ENCODE measurements around the gene GCNT2. TPM values are rescaled to one million over a fixed set of nuclear protein-coding genes. Genes with fewer than 3 reads are reported as not detected.
"Not testable (repeated sequence)": the region's sequence is repeated elsewhere in the genome, so short reads cannot be mapped to it uniquely, and the experiment has no call there.

The GCNT2 gene
- total and polyA plus RNA-seq, 7 experiments from 2014 or later: 0.45 to 8.5 (median 3.6) TPM

DNA sequence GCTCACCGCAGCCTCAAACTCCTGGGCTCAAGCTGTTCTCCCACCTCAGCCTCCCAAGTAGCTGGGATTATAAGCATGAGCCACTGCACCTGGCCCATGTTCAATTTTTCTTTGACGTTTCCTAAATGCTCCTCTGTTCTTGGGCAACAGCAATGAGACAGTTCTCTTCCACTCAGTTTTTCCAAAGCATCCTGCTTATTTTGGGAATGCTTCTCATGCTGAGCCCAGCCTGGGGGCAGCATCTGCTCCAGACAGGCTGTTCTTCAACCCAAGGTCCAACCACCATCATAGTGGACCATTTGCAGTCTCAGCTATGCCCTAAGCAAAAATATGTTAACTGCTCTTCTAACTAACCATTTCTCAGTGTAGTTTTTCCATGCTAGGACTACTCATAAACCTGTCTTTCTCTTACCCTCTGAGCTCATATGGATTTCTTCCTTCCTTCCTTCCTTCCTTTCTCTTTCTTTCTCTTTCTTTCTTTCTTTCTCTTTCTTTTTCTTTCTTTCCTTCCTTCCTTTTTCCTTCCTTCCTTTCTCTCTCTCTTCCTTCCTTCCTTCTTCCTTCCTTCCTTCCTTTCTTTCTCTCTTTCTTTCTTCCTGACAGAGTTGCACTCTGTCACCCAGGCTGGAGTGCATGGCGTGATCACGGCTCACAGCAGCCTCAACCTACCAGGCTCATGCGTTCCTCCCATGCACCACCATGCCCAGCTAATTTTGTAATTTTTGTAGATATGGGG, 48.4 kb downstream of the GCNT2 start:
- H3K4me3 ChIP-seq (ENCODE audit: low read length): no peak overlapping the region
- H3K27ac ChIP-seq (ENCODE audit: low read depth, low read length): no peak overlapping the region
- peak overlapping the region in 1 of 9 donors; percentile 15 for H3K27ac Mint-ChIP-seq
- peaks cover 0 to 14% (median 0%) of the 10 kb centered on the region in 7 donors for H3K4me1 Mint-ChIP-seq
- no peak overlapping the region for H3K4me3 Mint-ChIP-seq
- no peak for ATAC-seq
- H3K9me3 Mint-ChIP-seq: peaks cover 0 to 11% (median 0%) of the 10 kb centered on the region in 11 donors
- no peaks in the 10 kb centered on the region for H3K4me1 ChIP-seq (ENCODE audit: control insufficient read depth in 2 of 2, insufficient read depth in 2 of 2, low read length in 2 of 2)
- no peaks in the 10 kb centered on the region for H3K9me3 ChIP-seq (ENCODE audit: control insufficient read depth in 2 of 3, low read length in 3 of 3)
- no peaks in the 10 kb centered on the region for H3K27me3 ChIP-seq (ENCODE audit: control insufficient read depth in 2 of 2, insufficient read depth in 2 of 2, low read length in 2 of 2)
- H3K27me3 Mint-ChIP-seq: no peaks in the 10 kb centered on the region
- intact Hi-C loops (cut with micrococcal nuclease): no loop called here
- POLR2A ChIA-PET: no interaction called here
- CTCF ChIA-PET: interaction anchor here (0.7 kb wide), 2 partner anchors 45 to 359 kb away, joined by 3 to 4 read pairs; no protein-coding TSS in a partner anchor
- no peak for DNase-seq
- H3K36me3 ChIP-seq (ENCODE audit: control insufficient read depth in 2 of 3, insufficient read depth in 3 of 3, low read length in 3 of 3): no peaks in the 10 kb centered on the region
- peaks cover 2 to 48% (median 15%) of the 10 kb centered on the region in 5 donors for H3K36me3 Mint-ChIP-seq

DNA sequence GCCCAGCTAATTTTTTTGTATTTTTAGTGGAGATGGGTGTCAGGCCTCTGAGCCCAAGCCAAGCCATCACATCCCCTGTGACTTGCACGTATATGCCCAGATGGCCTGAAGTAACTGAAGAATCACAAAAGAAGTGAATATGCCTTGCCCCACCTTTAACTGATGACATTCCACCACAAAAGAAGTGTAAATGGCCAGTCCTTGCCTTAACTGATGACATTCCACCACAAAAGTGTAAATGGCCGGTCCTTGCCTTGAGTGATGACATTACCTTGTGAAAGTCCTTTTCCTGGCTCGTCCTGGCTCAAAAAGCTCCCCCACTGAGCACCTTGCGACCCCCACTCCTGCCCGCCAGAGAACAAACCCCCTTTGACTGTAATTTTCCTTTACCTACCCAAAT, 54.4 kb downstream of the GCNT2 start:
- H3K4me3 Mint-ChIP-seq; H3K4me1 Mint-ChIP-seq; ATAC-seq; H3K36me3 ChIP-seq (ENCODE audit: control insufficient read depth in 2 of 3, insufficient read depth in 3 of 3, low read length in 3 of 3); H3K9me3 ChIP-seq (ENCODE audit: control insufficient read depth in 2 of 3, low read length in 3 of 3); H3K27ac Mint-ChIP-seq; H3K4me1 ChIP-seq (ENCODE audit: control insufficient read depth in 2 of 2, insufficient read depth in 2 of 2, low read length in 2 of 2); H3K27me3 Mint-ChIP-seq; POLR2A ChIA-PET; H3K27me3 ChIP-seq (ENCODE audit: control insufficient read depth in 2 of 2, insufficient read depth in 2 of 2, low read length in 2 of 2); H3K27ac ChIP-seq (ENCODE audit: low read depth, low read length); intact Hi-C loops (cut with micrococcal nuclease); DNase-seq; H3K4me3 ChIP-seq (ENCODE audit: low read length); H3K9me3 Mint-ChIP-seq; CTCF ChIA-PET: not testable (repeated sequence)
- peaks cover 0 to 25% (median 10%) of the 10 kb centered on the region in 5 donors for H3K36me3 Mint-ChIP-seq

DNA sequence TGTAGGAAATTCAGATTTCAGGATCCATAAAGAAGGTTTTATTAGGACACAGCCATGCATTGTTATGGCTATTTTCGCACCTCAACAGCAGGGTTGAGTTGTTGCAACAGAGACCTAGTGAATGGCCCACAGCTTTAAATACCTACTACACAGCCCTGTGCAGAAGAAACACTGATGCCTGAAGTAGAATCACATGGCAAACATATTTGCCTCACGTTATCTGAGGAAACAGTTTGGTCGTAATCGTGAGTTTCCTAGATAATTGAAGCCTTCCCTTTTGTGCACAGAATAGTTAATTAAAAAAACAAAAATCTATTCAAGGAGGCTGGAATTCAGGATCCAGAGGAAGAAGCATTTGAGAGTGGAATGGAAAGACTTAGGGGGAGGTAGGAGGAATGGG, 55.1 kb downstream of the GCNT2 start:
- intact Hi-C loops (cut with micrococcal nuclease): no loop called here
- Mint-ChIP-seq H3K4me1 (peaks cover 0 to 5% (median 0%) of the 10 kb centered on the region in 7 donors), H3K9me3 (peaks cover 0 to 3% (median 0%) of the 10 kb centered on the region in 11 donors), H3K27me3 (no peaks in the 10 kb centered on the region), H3K36me3 (peaks cover 0 to 21% (median 10%) of the 10 kb centered on the region in 5 donors), H3K4me3 (no peak overlapping the region), H3K27ac (no peak overlapping the region)
- Histone ChIP-seq H3K27me3 (ENCODE audit: control insufficient read depth in 2 of 2, insufficient read depth in 2 of 2, low read length in 2 of 2) (no peaks in the 10 kb centered on the region), H3K4me1 (ENCODE audit: control insufficient read depth in 2 of 2, insufficient read depth in 2 of 2, low read length in 2 of 2) (no peaks in the 10 kb centered on the region), H3K27ac (ENCODE audit: low read depth, low read length) (no peak overlapping the region), H3K36me3 (ENCODE audit: control insufficient read depth in 2 of 3, insufficient read depth in 3 of 3, low read length in 3 of 3) (no peaks in the 10 kb centered on the region), H3K9me3 (ENCODE audit: control insufficient read depth in 2 of 3, low read length in 3 of 3) (no peaks in the 10 kb centered on the region), H3K4me3 (ENCODE audit: low read length) (no peak overlapping the region)
- ChIA-PET POLR2A (no interaction called here), CTCF (no interaction called here)
- no peak for DNase-seq
- ATAC-seq: no peak

DNA sequence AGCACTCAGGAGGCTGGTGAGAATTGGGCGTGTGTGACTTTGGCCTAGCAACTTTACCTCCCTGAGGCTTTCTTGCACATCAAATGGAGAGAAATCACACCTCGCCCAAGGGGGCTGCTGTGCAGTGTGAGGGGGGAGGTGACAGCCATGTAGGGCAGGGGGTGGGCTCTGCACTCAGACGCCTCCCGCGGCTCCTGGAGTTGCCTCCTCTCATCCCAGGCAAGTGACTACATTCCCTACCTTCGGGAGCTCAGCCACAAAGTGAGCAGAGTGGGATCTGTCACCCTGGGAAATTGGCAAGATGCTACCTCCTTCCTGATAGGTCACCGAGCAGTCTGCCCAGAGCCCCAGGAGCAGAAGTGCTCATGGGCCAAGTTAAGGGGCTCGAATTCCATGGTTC, 56.0 kb downstream of the GCNT2 start:
- Mint-ChIP-seq H3K4me3 (no peak overlapping the region), H3K9me3 (peaks cover 0 to 3% (median 0%) of the 10 kb centered on the region in 11 donors), H3K27me3 (no peaks in the 10 kb centered on the region), H3K4me1 (peaks cover 0 to 5% (median 0%) of the 10 kb centered on the region in 7 donors), H3K27ac (no peak overlapping the region), H3K36me3 (peaks cover 0 to 19% (median 10%) of the 10 kb centered on the region in 5 donors)
- Histone ChIP-seq H3K36me3 (ENCODE audit: control insufficient read depth in 2 of 3, insufficient read depth in 3 of 3, low read length in 3 of 3) (no peaks in the 10 kb centered on the region), H3K4me1 (ENCODE audit: control insufficient read depth in 2 of 2, insufficient read depth in 2 of 2, low read length in 2 of 2) (no peaks in the 10 kb centered on the region), H3K9me3 (ENCODE audit: control insufficient read depth in 2 of 3, low read length in 3 of 3) (no peaks in the 10 kb centered on the region), H3K27ac (ENCODE audit: low read depth, low read length) (no peak overlapping the region), H3K4me3 (ENCODE audit: low read length) (no peak overlapping the region), H3K27me3 (ENCODE audit: control insufficient read depth in 2 of 2, insufficient read depth in 2 of 2, low read length in 2 of 2) (no peaks in the 10 kb centered on the region)
- no peak for ATAC-seq
- ChIA-PET POLR2A (no interaction called here), CTCF (no interaction called here)
- intact Hi-C loops (cut with micrococcal nuclease): no loop called here
- DNase-seq: no peak

DNA sequence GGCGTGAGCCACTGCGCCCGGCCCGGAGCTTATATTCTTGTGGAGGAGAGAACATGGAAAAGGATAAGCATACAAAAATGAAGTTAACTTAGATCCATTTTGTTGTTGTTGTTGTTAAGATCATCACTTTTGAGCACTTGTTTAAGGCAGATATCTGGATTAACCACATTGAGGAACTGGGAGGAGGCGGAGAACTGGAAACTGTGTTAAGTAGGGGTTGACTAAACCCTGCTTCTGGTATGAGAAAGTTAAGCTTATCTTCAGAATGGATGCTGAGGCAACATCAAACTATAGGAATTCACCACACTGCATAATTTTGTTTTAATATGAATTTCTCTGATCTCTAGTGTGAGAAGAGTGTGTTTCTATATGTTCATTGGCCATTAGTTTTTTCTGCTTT, 57.6 kb downstream of the GCNT2 start:
- Mint-ChIP-seq H3K9me3 (peaks cover 0 to 3% (median 0%) of the 10 kb centered on the region in 11 donors), H3K27ac (no peak overlapping the region), H3K4me1 (peaks cover 0 to 13% (median 0%) of the 10 kb centered on the region in 7 donors), H3K36me3 (peaks cover 0 to 14% (median 10%) of the 10 kb centered on the region in 5 donors), H3K4me3 (no peak overlapping the region), H3K27me3 (no peaks in the 10 kb centered on the region)
- no peaks in the 10 kb centered on the region for H3K27me3 ChIP-seq (ENCODE audit: control insufficient read depth in 2 of 2, insufficient read depth in 2 of 2, low read length in 2 of 2)
- H3K4me1 ChIP-seq (ENCODE audit: control insufficient read depth in 2 of 2, insufficient read depth in 2 of 2, low read length in 2 of 2): no peaks in the 10 kb centered on the region
- H3K36me3 ChIP-seq (ENCODE audit: control insufficient read depth in 2 of 3, insufficient read depth in 3 of 3, low read length in 3 of 3): no peaks in the 10 kb centered on the region
- ATAC-seq: no peak
- no peak for DNase-seq
- H3K27ac ChIP-seq (ENCODE audit: low read depth, low read length): no peak overlapping the region
- no peaks in the 10 kb centered on the region for H3K9me3 ChIP-seq (ENCODE audit: control insufficient read depth in 2 of 3, low read length in 3 of 3)
- POLR2A ChIA-PET: interaction anchor here (0.6 kb wide), 1 partner anchor 115 kb away, joined by 3 read pairs; no protein-coding TSS in a partner anchor
- intact Hi-C loops (cut with micrococcal nuclease): no loop called here
- no peak overlapping the region for H3K4me3 ChIP-seq (ENCODE audit: low read length)
- CTCF ChIA-PET: interaction anchor here (0.8 kb wide), 1 partner anchor 213 kb away, joined by 3 read pairs; no protein-coding TSS in a partner anchor

- no peak overlapping the region for H3K27ac Mint-ChIP-seq
- H3K27ac ChIP-seq (ENCODE audit: low read depth, low read length): no peak overlapping the region
- DNase-seq: no peak
- H3K4me3 Mint-ChIP-seq: no peak overlapping the region
- H3K27me3 ChIP-seq (ENCODE audit: control insufficient read depth in 2 of 2, insufficient read depth in 2 of 2, low read length in 2 of 2): no peaks in the 10 kb centered on the region
- no peak for ATAC-seq
- ChIA-PET POLR2A (no interaction called here), CTCF (no interaction called here)
- peaks cover 0 to 10% (median 7%) of the 10 kb centered on the region in 5 donors for H3K36me3 Mint-ChIP-seq
- no peak overlapping the region for H3K4me3 ChIP-seq (ENCODE audit: low read length)
- H3K4me1 ChIP-seq (ENCODE audit: control insufficient read depth in 2 of 2, insufficient read depth in 2 of 2, low read length in 2 of 2): no peaks in the 10 kb centered on the region
- H3K27me3 Mint-ChIP-seq: no peaks in the 10 kb centered on the region
- intact Hi-C loops (cut with micrococcal nuclease): no loop called here
- peaks cover 0 to 23% (median 0%) of the 10 kb centered on the region in 7 donors for H3K4me1 Mint-ChIP-seq
- no peaks in the 10 kb centered on the region for H3K9me3 ChIP-seq (ENCODE audit: control insufficient read depth in 2 of 3, low read length in 3 of 3)
- no peaks in the 10 kb centered on the region for H3K36me3 ChIP-seq (ENCODE audit: control insufficient read depth in 2 of 3, insufficient read depth in 3 of 3, low read length in 3 of 3)
- H3K9me3 Mint-ChIP-seq: peaks cover 0 to 3% (median 0%) of the 10 kb centered on the region in 11 donors
These were observed 58.7 kb downstream of the GCNT2 start for GRCh38 chr6:10579803-10580202.

DNA sequence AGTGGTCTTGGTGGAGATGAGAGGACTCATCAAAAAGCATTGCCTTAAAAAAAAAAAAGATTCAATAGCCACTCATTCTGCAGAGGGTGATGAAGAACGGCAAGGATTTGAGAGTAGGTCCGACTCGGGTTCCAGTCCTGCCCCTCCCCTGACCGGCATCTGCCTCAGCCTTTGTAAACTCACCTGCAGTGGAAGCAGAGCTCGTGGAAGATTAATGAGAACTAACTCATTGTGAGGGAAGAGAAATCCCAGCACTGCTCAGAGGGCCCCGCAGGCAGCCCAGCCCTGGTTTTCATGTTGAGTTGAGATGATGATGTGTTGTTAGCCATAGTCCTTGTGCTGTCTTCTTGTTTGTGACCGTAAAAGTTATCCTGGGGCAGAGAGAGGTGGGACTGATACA, 59.4 kb downstream of the GCNT2 start:
- no peak overlapping the region for H3K27ac Mint-ChIP-seq
- CTCF ChIA-PET: no interaction called here

More for the DNA sequence above, 59.4 kb downstream of the GCNT2 start:
- DNase-seq (no peak), ATAC-seq (no peak)
- H3K4me3 ChIP-seq (ENCODE audit: low read length): no peak overlapping the region
- H3K27ac ChIP-seq (ENCODE audit: low read depth, low read length): no peak overlapping the region
- H3K4me3 Mint-ChIP-seq: no peak overlapping the region
- H3K9me3 Mint-ChIP-seq: peaks cover 0 to 3% (median 0%) of the 10 kb centered on the region in 11 donors
- no peaks in the 10 kb centered on the region for H3K27me3 ChIP-seq (ENCODE audit: control insufficient read depth in 2 of 2, insufficient read depth in 2 of 2, low read length in 2 of 2)
- peaks cover 0 to 28% (median 0%) of the 10 kb centered on the region in 7 donors for H3K4me1 Mint-ChIP-seq
- peaks cover 0 to 9% (median 7%) of the 10 kb centered on the region in 5 donors for H3K36me3 Mint-ChIP-seq
- no peaks in the 10 kb centered on the region for H3K36me3 ChIP-seq (ENCODE audit: control insufficient read depth in 2 of 3, insufficient read depth in 3 of 3, low read length in 3 of 3)
- no peaks in the 10 kb centered on the region for H3K4me1 ChIP-seq (ENCODE audit: control insufficient read depth in 2 of 2, insufficient read depth in 2 of 2, low read length in 2 of 2)
- H3K27me3 Mint-ChIP-seq: no peaks in the 10 kb centered on the region
- H3K9me3 ChIP-seq (ENCODE audit: control insufficient read depth in 2 of 3, low read length in 3 of 3): no peaks in the 10 kb centered on the region
- intact Hi-C loops (cut with micrococcal nuclease): no loop called here
- POLR2A ChIA-PET: no interaction called here

All from naive thymus-derived CD4-positive, alpha-beta T cell (primary cell).